GM19438 (cell line): ENCODE data around the gene EML6.

Source experiments
- ATAC-seq: cut with Tn5 transposase; IDR thresholded peaks from one replicate; pipeline ENCODE4 v1.9.1; 2021; ENCODE audit warnings: low read depth; ENCODE audit not compliant: unreplicated experiment

The EML6 gene

DNA sequence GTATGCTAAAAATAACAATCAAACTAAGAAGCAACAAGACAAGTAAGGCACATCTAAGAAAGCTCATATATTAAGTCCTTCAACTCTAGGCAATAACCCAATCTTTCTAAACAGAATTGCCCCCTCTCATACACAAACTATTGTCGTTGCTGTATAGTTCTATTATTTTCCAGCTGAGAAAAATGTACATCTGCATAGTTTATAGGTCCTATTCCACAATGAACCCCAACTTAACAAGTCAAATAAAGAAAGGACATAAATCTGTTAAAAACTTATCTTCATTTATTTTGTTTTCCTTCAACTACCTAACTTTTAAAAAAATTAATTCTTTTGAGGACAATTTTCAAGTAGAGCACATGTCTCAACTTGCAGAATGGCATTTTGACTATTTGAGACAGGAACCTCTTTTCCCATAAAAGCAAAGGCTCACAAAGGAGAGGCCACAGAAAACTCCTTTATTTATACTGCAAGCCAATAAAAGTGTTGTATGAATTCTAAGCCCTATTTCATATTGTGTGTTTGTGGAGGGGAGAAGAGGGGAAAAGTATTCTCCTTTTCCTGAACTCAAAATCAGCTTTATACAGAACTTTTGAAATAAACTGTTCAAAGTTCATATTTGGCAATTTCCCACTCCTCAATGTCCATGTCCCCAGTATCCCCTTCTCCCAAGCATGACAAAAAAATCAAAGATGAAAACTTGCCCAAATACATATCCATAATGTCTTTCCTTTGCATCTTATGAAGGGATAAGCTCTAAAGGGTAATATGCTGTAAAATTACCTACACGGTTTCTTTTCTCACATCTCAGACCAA, 289.4 kb downstream of the EML6 start:
- no peak for ATAC-seq

DNA sequence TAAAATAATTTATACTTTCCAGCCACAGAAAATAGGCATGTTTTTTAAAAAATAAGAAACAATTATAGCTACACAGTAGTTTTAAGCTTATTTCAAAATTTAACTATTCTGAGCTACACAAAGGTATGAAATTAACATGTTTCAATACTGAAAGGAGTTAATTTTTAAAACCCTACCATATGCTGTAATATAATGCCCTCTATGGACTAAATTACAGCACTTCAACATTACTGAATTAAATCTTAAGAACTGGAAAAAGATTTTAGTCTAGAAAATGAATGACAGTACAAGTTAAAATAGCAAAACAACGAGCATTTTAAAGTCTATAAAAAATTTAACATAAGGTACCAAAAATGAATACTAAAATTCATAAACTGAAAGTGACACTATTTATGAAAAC, 290.5 kb downstream of the EML6 start:
- ATAC-seq: no peak

- ATAC-seq: no peak
Observed at GRCh38 chr2:55014962-55015939, 291.8 kb downstream of the EML6 start.

DNA sequence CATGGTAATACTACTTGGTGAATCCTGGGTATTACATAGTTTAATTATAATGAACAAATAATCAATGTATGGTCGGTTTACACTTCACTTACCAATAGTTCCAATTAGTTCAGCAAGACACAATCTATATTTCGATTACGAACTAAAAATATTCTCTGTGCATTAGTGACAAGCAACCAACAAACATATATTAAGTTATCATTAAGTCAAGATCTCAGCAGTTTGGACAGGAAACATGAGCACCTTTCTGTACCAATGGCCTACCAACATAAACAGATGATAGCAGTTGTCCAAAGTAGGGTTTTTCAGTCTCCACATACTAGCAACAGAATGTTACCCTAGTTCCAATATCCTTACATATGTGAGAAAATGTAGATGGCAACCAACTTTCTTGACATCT, 294.0 kb downstream of the EML6 start:
- no peak for ATAC-seq

- no peak for ATAC-seq
Observed at GRCh38 chr2:55017880-55018279, 294.4 kb downstream of the EML6 start.

DNA sequence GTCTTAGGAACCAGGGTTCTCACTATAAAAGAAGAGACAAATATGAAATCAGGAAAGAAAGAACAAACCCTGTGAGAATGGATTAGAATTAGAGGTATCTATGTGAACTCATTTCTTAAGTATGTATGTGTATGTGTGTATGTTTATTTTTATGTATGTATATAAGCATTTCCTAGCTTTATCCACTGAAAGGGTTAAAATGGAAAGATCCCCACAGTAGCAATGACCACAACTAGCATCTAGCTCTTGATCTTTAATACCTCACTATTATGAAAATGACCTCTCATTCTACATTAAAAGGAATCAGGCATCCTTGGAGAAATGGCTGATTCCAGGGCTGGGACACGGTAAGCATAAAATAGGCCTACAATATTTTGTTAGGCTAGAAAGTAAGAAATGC, 295.2 kb downstream of the EML6 start:
- ATAC-seq: no peak

GRCh38 chr2:55019526-55020258, 296.2 kb downstream of the EML6 start:
- no peak for ATAC-seq
